ENCODE results near the gene TEPSIN. TPM values are rescaled to one million over a fixed set of nuclear protein-coding genes. Genes with fewer than 3 reads are reported as not detected.
"Not testable (repeated sequence)": the region's sequence is repeated elsewhere in the genome, so short reads cannot be mapped to it uniquely, and the experiment has no call there.

TEPSIN gene
- total and polyA plus RNA-seq, 4 donors = 20.7 to 48.7 (median 31.1) TPM

DNA sequence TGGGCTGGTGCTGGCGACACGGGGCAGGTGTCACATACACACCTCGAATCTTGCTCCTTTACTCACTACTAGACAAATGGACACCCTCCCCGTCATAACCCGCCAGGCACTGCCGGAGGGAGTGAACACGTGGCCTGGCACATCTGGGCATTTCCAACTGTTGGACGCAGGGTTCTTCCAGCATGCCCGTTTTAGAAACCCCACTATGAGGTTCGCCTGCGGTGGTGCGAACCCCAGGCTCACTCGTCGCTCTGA is 9.3 kb downstream of the TEPSIN start:
- DNase-seq = no peak
- H3K4me3 ChIP-seq = no peak overlapping the region
- H3K9me3 ChIP-seq (ENCODE audit: control insufficient read depth in 4 of 4, insufficient read depth in 3 of 4, low read length in 3 of 4) = peaks cover 0 to 2% (median 0%) of the 10 kb centered on the region in 4 donors
- no peaks in the 10 kb centered on the region for H3K27me3 ChIP-seq (ENCODE audit: control insufficient read depth in 3 of 3, insufficient read depth in 3 of 3, low read length in 2 of 3)
- H3K9ac ChIP-seq (ENCODE audit: insufficient read depth in 1 of 2, low read length in 2 of 2) = no peak overlapping the region
- H3K36me3 ChIP-seq (ENCODE audit: control insufficient read depth in 4 of 4, insufficient read depth in 4 of 4, low read length in 4 of 4) = peaks cover 2 to 54% (median 12%) of the 10 kb centered on the region in 4 donors
- no peak overlapping the region for H3K27ac ChIP-seq (ENCODE audit: low read depth in 1 of 2, low read length in 1 of 2)
- ATAC-seq (ENCODE audit: insufficient read depth, low FRiP score) = no peak
- H3K4me1 ChIP-seq (ENCODE audit: control insufficient read depth in 5 of 5, insufficient read depth in 5 of 5, low read length in 5 of 5) = no peaks in the 10 kb centered on the region
- 92 to 98% methylated on average over 14 of the region's 14 CpGs for WGBS, 2 donors
- TF ChIP-seq, protein P1, sequence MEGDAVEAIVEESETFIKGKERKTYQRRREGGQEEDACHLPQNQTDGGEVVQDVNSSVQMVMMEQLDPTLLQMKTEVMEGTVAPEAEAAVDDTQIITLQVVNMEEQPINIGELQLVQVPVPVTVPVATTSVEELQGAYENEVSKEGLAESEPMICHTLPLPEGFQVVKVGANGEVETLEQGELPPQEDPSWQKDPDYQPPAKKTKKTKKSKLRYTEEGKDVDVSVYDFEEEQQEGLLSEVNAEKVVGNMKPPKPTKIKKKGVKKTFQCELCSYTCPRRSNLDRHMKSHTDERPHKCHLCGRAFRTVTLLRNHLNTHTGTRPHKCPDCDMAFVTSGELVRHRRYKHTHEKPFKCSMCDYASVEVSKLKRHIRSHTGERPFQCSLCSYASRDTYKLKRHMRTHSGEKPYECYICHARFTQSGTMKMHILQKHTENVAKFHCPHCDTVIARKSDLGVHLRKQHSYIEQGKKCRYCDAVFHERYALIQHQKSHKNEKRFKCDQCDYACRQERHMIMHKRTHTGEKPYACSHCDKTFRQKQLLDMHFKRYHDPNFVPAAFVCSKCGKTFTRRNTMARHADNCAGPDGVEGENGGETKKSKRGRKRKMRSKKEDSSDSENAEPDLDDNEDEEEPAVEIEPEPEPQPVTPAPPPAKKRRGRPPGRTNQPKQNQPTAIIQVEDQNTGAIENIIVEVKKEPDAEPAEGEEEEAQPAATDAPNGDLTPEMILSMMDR (IDR thresholded peaks at IDR 0.05; ENCODE audit: control extremely low read depth, extremely low read depth) = no peak

DNA sequence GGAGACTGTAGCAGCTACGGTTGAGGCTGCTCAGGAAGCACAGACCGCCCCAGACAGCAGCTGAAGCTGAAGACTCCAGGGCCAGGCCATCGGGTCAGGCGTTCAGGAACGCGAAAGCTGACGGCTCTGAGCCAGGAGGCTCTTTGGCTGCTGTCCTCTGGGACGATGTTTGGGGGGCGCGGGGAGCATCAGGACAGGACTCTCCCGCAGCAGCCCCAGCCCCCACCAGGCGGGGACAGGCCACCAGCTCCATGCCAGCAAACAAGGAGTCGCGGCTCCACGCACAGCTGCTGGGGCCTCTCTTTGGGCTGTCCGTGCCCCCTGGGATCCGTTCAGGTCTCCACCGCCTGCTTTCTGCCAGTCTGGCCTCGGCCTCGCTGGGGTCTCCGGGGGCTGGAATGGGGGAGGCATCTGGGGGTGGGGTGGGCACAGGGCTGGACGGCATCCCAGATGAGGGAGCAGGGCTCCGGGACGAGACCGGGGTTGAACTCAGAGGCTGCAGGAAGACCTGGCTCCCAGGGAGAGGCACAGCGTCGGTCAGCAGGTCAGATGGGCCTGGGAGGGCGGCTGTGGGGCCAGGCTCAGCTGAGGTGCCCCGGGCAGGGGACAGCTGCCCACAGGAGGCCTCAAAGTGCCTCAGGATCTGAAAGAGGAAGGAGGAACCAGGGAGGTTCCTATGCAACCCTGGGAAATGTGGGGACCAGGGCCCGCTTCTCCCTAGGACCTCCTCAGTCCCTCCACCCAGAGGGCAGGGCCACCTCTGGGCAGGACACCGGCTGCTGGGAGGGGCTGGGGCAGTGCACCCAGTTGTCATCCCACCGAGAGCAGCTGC is 9.8 kb downstream of the TEPSIN start:
- TF ChIP-seq, protein P1 (IDR thresholded peaks at IDR 0.05; ENCODE audit: control extremely low read depth, extremely low read depth) = no peak
- ATAC-seq (ENCODE audit: insufficient read depth, low FRiP score) (no peak), DNase-seq (no peak)
- Histone ChIP-seq H3K4me3 (no peak overlapping the region), H3K4me1 (ENCODE audit: control insufficient read depth in 5 of 5, insufficient read depth in 5 of 5, low read length in 5 of 5) (peaks cover 0 to under 1% (median 0%) of the 10 kb centered on the region in 5 donors), H3K36me3 (ENCODE audit: control insufficient read depth in 4 of 4, insufficient read depth in 4 of 4, low read length in 4 of 4) (peaks cover 2 to 52% (median 12%) of the 10 kb centered on the region in 4 donors), H3K27ac (ENCODE audit: low read depth in 1 of 2, low read length in 1 of 2) (no peak overlapping the region), H3K27me3 (ENCODE audit: control insufficient read depth in 3 of 3, insufficient read depth in 3 of 3, low read length in 2 of 3) (no peaks in the 10 kb centered on the region), H3K9ac (ENCODE audit: insufficient read depth in 1 of 2, low read length in 2 of 2) (no peak overlapping the region), H3K9me3 (ENCODE audit: control insufficient read depth in 4 of 4, insufficient read depth in 3 of 4, low read length in 3 of 4) (peaks cover 0 to 2% (median 0%) of the 10 kb centered on the region in 4 donors)
- 85 to 87% methylated on average over 32 of the region's 32 CpGs for WGBS, 2 donors

- ATAC-seq (ENCODE audit: insufficient read depth, low FRiP score) (no peak), DNase-seq (no peak)
- Histone ChIP-seq H3K27me3 (ENCODE audit: control insufficient read depth in 3 of 3, insufficient read depth in 3 of 3, low read length in 2 of 3) (no peaks in the 10 kb centered on the region), H3K9ac (ENCODE audit: insufficient read depth in 1 of 2, low read length in 2 of 2) (no peak overlapping the region), H3K4me1 (ENCODE audit: control insufficient read depth in 5 of 5, insufficient read depth in 5 of 5, low read length in 5 of 5) (peaks cover 0 to 3% (median 0%) of the 10 kb centered on the region in 5 donors), H3K9me3 (ENCODE audit: control insufficient read depth in 4 of 4, insufficient read depth in 3 of 4, low read length in 3 of 4) (peaks cover 0 to 2% (median 0%) of the 10 kb centered on the region in 4 donors), H3K36me3 (ENCODE audit: control insufficient read depth in 4 of 4, insufficient read depth in 4 of 4, low read length in 4 of 4) (peaks cover 2 to 46% (median 12%) of the 10 kb centered on the region in 4 donors), H3K4me3 (no peak overlapping the region), H3K27ac (ENCODE audit: low read depth in 1 of 2, low read length in 1 of 2) (peak overlapping the region in 1 of 2 donors; percentile 34)
- 53 to 70% methylated on average over 9 of the region's 9 CpGs for WGBS, 2 donors
- TF ChIP-seq, protein P1 (IDR thresholded peaks at IDR 0.05; ENCODE audit: control extremely low read depth, extremely low read depth) = no peak
Measured at GRCh38 chr17:81228420-81228819, 10.4 kb downstream of the TEPSIN start.

- H3K9ac ChIP-seq (ENCODE audit: insufficient read depth in 1 of 2, low read length in 2 of 2); H3K4me3 ChIP-seq; H3K9me3 ChIP-seq (ENCODE audit: control insufficient read depth in 4 of 4, insufficient read depth in 3 of 4, low read length in 3 of 4); H3K4me1 ChIP-seq (ENCODE audit: control insufficient read depth in 5 of 5, insufficient read depth in 5 of 5, low read length in 5 of 5); ATAC-seq (ENCODE audit: insufficient read depth, low FRiP score); H3K27ac ChIP-seq (ENCODE audit: low read depth in 1 of 2, low read length in 1 of 2); H3K27me3 ChIP-seq (ENCODE audit: control insufficient read depth in 3 of 3, insufficient read depth in 3 of 3, low read length in 2 of 3); DNase-seq: not testable (repeated sequence)
- 46 to 48% methylated on average over 2 of the region's 2 CpGs for WGBS, 2 donors
- peaks cover 2 to 38% (median 12%) of the 10 kb centered on the region in 4 donors for H3K36me3 ChIP-seq (ENCODE audit: control insufficient read depth in 4 of 4, insufficient read depth in 4 of 4, low read length in 4 of 4)
Measured at GRCh38 chr17:81227630-81228029, 11.2 kb downstream of the TEPSIN start.
